H1 (cell line): ENCODE results near the gene GTF2IRD1. TPM values are rescaled to one million over a fixed set of nuclear protein-coding genes. Genes with fewer than 3 reads are reported as not detected.

Source experiments
- FOSL1 ChIP-seq: IDR thresholded peaks from 2 replicates; pipeline ENCODE4 v1.6.1; 2011; ENCODE audit warnings: mild to moderate bottlenecking, low read depth, low read length, moderate library complexity; ENCODE audit not compliant: insufficient read depth
- PHF8 ChIP-seq: fragments of 200-600 bp; sonication (generic); conservative IDR thresholded peaks from 2 replicates; pipeline ENCODE4 v1.7.1; 2012; ENCODE audit warnings: low read depth, mild to moderate bottlenecking, inconsistent platforms, low read length, moderate library complexity
- polyA plus RNA-seq, 7 experiments: library from polyadenylated mRNA; depleted of rRNA in 3 of 7; stranded (reverse) in 5 of 7; unstranded in 2 of 7; fragments of >200 nt in 5 of 7; fragments of 200-250 nt in 2 of 7; gene quantifications; 1 replicate in 5 of 7; 2 replicates in 1 of 7; 4 replicates in 1 of 7; pipeline versions ENCODE4 v1.2.1 to v1.2.3, GENCODE V29; 2011 to 2013; ENCODE audit warnings: missing spikeins in 2 of 7, mixed read lengths in 2 of 7
- total RNA-seq: library from RNA; stranded (reverse); fragmentation: NEBNext Ultra II Directional; extraction: Animal tissue kit (Norgen Biotek cat#: 25700); gene quantifications from 2 replicates; pipeline ENCODE4 v1.2.1, GENCODE V29; 2021

GTF2IRD1 gene
- total and polyA plus RNA-seq, 2 of the 8 experiments (the other 6 are each of a cell fraction or from before 2014, with no cell fraction given) = 27.4 to 45.4 TPM

DNA sequence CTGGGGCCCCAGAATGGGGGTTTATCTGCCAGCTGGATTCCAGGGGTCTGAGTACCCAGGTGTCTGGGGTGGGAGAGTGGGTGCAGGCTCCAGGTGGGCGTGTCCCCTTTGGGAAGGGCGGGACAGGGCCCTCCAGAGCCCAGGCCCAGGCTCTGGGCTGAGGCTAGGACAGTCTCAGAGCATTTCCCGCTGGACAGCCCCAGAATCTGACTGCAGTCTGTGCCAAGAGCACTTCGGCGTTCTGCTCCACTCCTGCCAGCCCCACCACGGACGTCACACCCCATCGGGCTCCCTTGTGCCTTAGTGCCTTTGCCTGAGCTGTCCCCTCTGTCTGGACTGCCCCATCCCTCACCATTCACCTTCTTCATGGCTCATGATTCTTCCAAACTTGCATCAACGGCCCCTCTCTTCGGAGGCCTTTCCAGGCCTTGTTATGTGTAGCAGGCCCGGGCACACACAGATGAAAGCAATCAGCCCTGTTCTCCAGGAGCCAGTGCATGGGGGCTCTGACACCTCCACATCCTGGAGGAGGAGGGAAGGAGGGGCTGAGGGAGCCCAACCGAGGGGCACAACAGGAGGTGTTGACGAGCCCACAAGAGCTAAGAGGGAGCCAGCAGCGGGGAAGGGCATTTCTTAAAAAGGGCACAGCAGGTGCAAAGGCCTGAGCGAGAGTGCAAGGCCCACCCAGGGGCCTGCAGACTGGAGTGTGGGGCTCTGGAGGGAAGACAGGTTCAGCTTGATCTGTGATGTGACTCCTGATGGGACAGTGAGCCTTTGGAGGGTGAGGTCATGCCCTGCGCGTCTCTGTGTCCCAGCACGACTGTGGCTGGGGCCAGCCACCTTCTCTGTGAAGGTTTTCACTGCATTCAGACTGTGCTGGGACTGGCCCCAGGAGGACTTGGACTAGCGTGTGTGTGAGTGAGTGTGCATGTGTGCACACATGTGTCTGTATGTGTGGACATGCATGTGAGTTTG is 41.7 kb downstream of the GTF2IRD1 start (continued):
- TF ChIP-seq PHF8 (no peak), FOSL1 (no peak)
